GM13977 (cell line): ENCODE results near the gene HP.
A peak's percentile ranks its signal among the peaks of the same experiment; 100 is the strongest.
"Not testable (repeated sequence)": the region's sequence is repeated elsewhere in the genome, so short reads cannot be mapped to it uniquely, and the experiment has no call there.

Source experiments
- DNase-seq: peaks from one replicate; pipeline ENCODE4 v3.0.0; 2012; ENCODE audit warnings: low spot score
- in situ Hi-C: fragments of 300-500 bp; cut with MboI; formaldehyde crosslinking; loops from one replicate; pipeline ENCODE4 v1.12.0; 2022; ENCODE audit warnings: low sequenced_read_pairs, low pct_unique_long_range_greater_than_20kb, mixed read lengths, inconsistent platforms; ENCODE audit not compliant: unreplicated experiment
- TF ChIP-seq, protein P1 (sequence below): IDR thresholded peaks from 2 replicates; pipeline ENCODE4 v1.5.1; 2012; ENCODE audit warnings: mild to moderate bottlenecking, control low read depth; ENCODE audit not compliant: insufficient read depth; ENCODE audit errors: extremely low read depth, missing control alignments

Gene HP

DNA sequence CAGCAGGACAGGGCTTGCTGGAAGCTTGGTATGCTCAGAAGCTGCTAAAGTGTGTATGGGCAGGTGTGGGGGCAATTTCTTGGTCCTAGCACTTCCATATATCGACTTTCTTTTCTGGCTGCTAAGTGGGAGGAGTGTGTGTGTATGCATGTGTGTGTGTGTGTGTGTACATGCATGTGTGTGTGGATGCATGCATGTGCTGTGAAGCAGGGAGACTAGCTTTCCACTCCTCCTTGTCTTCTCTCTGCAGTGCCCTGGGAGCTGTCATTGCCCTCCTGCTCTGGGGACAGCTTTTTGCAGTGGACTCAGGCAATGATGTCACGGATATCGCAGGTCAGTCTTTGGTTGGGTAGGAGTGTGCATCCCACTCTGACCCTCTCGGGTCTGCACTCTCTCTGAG is 1.6 kb downstream of the HP start:
- in situ Hi-C loops: no loop called here
- TF ChIP-seq, protein P1, sequence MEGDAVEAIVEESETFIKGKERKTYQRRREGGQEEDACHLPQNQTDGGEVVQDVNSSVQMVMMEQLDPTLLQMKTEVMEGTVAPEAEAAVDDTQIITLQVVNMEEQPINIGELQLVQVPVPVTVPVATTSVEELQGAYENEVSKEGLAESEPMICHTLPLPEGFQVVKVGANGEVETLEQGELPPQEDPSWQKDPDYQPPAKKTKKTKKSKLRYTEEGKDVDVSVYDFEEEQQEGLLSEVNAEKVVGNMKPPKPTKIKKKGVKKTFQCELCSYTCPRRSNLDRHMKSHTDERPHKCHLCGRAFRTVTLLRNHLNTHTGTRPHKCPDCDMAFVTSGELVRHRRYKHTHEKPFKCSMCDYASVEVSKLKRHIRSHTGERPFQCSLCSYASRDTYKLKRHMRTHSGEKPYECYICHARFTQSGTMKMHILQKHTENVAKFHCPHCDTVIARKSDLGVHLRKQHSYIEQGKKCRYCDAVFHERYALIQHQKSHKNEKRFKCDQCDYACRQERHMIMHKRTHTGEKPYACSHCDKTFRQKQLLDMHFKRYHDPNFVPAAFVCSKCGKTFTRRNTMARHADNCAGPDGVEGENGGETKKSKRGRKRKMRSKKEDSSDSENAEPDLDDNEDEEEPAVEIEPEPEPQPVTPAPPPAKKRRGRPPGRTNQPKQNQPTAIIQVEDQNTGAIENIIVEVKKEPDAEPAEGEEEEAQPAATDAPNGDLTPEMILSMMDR: no peak
- DNase-seq: no peak

DNA sequence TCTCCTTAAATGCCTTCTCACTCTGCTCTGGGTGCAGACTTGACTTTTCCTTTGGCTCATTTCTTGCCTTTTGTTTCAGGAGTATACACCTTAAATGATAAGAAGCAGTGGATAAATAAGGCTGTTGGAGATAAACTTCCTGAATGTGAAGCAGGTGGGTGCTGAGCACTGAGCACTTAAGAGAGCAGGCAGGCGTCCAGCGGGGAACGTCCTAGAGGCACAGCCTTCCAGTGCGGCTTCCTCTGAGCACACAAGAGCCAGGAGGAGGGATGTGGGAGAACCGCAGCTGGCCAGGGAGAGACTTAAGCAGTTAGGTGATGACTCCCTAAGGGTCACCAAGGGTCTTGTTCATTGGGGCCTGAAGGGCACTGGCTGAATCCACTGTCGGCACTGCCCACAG is 3.0 kb downstream of the HP start:
- DNase-seq, in situ Hi-C loops: not testable (repeated sequence)

DNA sequence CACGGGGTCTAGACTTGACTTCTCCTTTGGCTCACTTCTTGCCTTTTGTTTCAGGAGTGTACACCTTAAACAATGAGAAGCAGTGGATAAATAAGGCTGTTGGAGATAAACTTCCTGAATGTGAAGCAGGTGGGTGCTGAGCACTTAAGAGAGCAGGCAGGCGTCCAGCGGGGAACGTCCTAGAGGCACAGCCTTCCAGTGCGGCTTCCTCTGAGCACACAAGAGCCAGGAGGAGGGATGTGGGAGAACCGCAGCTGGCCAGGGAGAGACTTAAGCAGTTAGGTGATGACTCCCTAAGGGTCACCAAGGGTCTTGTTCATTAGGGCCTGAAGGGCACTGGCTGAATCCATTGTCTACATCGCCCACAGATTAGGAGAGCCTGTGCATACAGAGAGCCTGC is 4.8 kb downstream of the HP start:
- in situ Hi-C loops, DNase-seq: not testable (repeated sequence)

DNA sequence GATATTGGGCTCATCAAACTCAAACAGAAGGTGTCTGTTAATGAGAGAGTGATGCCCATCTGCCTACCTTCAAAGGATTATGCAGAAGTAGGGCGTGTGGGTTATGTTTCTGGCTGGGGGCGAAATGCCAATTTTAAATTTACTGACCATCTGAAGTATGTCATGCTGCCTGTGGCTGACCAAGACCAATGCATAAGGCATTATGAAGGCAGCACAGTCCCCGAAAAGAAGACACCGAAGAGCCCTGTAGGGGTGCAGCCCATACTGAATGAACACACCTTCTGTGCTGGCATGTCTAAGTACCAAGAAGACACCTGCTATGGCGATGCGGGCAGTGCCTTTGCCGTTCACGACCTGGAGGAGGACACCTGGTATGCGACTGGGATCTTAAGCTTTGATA is 6.1 kb downstream of the HP start:
- in situ Hi-C loops: no loop called here

DNA sequence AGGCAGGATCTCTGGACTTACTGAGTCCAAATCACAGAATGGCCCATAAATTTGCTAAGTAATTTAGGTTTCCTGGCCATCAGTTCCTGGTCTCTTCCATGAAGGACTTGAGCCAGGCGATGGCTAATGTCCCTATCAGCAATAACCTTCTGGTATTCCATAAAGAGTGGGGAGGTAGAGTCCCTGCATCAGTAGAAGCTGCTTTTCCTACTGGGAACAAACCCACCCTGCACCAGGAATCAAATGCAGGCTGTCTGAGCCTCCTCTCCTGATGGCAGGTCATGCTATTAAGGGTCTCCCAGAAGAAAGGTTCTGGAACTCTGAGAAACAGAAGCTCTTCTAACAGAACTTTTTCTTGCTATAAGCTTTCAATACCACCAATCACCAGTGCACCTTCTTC is 7.3 kb downstream of the HP start:
- no peak for DNase-seq
- TF ChIP-seq, protein P1: no peak
- in situ Hi-C loops: no loop called here

More for the DNA sequence above, 6.1 kb downstream of the HP start:
- TF ChIP-seq, protein P1: no peak
- no peak for DNase-seq

DNA sequence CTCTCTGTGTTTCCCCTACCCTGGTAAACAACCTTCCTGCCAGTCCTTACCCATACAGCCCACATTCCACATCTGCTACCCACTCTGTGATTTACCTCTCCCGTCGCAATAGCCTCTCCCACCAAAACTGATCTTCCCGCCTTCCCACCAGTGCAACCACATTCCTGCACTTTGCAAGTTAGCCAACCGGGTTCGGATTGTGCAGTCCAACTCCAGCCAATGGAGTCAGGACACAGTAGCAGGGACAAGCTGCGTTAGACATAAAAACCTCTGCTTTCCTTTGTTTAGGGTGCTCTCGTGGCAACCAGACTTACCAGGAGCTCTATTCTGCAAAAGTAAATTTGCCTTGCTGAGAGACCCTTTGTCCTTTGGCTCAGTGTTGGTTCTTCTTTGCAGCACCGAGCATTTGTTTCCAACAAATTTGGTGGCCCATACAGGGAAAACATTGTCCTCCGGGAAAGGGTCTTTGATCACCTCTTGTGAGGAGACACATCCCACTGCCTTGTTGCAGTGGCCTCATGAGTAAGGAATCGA is 10.1 kb downstream of the HP start:
- in situ Hi-C loops: no loop called here
- no peak for DNase-seq
- TF ChIP-seq, protein P1: no peak

DNA sequence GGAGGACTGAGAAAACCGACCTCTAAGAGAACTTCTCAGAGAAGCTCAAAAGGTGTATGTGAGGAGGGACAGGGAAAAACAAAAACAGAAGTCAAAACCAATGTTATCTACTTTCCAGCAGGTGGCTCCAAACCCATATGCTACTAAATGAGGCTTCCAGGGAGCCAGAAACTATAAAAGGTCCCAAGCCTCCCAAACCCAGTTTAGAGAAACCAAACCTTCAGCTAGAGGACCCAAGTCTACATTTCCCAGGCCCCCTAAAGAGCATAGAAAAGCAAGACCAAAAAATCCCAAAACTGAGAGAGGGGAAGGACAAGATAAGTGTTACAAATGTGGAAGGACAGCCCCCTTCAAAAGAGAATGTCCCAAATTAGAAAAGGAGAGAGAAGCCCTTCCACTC is 12.4 kb downstream of the HP start:
- TF ChIP-seq, protein P1: peak; percentile 69
- in situ Hi-C loops: no loop called here
- DNase-seq: peak; percentile 50

DNA sequence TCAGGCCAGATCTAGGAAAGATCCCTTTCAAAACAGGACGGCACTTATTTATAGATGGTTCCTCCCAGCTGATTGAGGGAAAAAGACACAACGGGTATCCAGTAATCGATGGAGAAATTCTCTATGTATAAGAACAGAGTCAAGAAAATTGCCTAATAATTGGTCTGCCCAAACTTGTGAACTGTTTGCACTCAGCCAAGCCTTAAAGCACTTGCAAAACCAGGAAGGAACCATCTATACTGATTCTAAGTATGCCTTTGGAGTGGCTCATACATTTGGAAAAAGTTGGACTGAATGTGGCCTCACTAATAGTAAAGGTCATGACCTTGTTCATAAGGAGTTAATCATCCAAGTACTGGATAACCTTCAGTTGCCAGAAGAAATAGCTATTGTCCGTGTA is 14.6 kb downstream of the HP start:
- TF ChIP-seq, protein P1: no peak
- in situ Hi-C loops: no loop called here
- no peak for DNase-seq
